GM21529 (cell line): ENCODE measurements around the gene KRT83.
"Not testable (repeated sequence)": the region's sequence is repeated elsewhere in the genome, so short reads cannot be mapped to it uniquely, and the experiment has no call there.

Experiments
- ATAC-seq: cut with Tn5 transposase; IDR thresholded peaks from one replicate; pipeline ENCODE4 v1.9.1; 2021; ENCODE audit not compliant: unreplicated experiment

Gene KRT83

GRCh38 chr12:52287816-52288805, 33.1 kb downstream of the KRT83 start:
- ATAC-seq, result peak; percentile 89

- ATAC-seq, result not testable (repeated sequence)
These were observed 34.1 kb downstream of the KRT83 start for GRCh38 chr12:52286857-52287785.

GRCh38 chr12:52285851-52286530, 35.2 kb downstream of the KRT83 start:
- ATAC-seq, result no peak

GRCh38 chr12:52285172-52285745, 35.9 kb downstream of the KRT83 start:
- ATAC-seq, result no peak

GRCh38 chr12:52284562-52285171, 36.5 kb downstream of the KRT83 start:
- ATAC-seq, result no peak

- ATAC-seq, result no peak
These were observed 40.2 kb downstream of the KRT83 start for GRCh38 chr12:52280796-52281560.

- ATAC-seq, result no peak
These were observed 40.8 kb downstream of the KRT83 start for GRCh38 chr12:52280319-52280795.

GRCh38 chr12:52279422-52280318, 41.5 kb downstream of the KRT83 start:
- ATAC-seq, result no peak

GRCh38 chr12:52278575-52279421, 42.4 kb downstream of the KRT83 start:
- peak; percentile 57 for ATAC-seq

- ATAC-seq, result no peak
These were observed 43.5 kb downstream of the KRT83 start for GRCh38 chr12:52277486-52278245.

- no peak for ATAC-seq
These were observed 45.5 kb downstream of the KRT83 start for GRCh38 chr12:52275686-52276085.

- ATAC-seq, result no peak
These were observed 46.6 kb downstream of the KRT83 start, which contains the start of gene KRT86 for GRCh38 chr12:52274521-52275120. Gene KRT86 (plus strand): TSS chr12:52274645. CDS start chr12:52301917, 27,272 bp downstream.

- no peak for ATAC-seq
These were observed 50.0 kb downstream of the KRT83 start for GRCh38 chr12:52271158-52271557.

- no peak for ATAC-seq
These were observed 50.6 kb downstream of the KRT83 start for GRCh38 chr12:52270541-52271070.

GRCh38 chr12:52268212-52268611, 53.0 kb downstream of the KRT83 start:
- no peak for ATAC-seq

GRCh38 chr12:52267699-52268098, 53.5 kb downstream of the KRT83 start:
- no peak for ATAC-seq
